GM15510 (cell line): ENCODE results near the gene PTCH1.

Experiments used
- POLR2A ChIP-seq: IDR thresholded peaks from 3 replicates; pipeline ENCODE4 v1.6.1; 2011; ENCODE audit warnings: borderline replicate concordance; ENCODE audit not compliant: insufficient read length; ENCODE audit errors: extremely low read depth

PTCH1 gene

DNA sequence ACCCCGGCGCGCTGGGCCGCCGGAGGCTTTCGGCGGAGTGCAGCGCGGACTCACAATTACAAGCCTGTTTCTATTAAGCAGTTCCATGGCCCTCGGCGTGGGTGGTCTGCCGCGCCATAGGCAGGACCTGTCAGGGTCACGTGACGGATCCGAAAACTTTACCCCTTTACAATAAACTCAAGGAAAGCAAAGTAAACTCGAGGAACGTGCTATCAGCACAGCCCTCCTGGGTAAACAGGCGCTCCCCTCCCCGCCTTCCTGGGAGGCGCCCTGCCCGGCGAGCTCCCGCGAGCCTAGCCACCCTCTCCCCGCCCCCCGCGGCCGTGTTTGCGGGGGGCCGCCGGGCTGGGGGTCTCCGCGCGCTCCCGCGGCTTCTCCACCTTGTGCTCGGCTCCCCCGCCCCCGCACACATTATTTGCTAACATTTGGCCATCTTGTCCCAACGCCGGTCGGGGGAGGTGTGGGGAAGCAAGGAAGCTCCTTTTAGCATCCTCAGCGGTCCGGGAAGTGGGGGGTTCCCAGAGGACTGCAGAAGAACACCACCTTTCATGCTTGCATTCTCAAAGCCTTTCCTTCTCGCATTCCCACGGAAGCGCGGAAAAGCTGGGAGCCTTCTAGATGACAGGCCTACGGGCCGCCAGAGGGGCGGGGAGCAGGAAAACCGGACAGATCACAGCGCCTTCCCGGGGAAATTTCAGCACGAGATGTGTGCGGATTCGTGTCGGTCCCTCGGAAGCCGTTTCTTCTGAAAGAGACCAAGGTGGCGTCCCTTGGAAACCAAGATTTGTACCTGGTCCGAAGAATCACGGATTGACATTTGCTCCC is at the start of gene PTCH1:
Gene PTCH1, minus strand, starts transcription at position 238 of the 825 bp plus-strand sequence.
- TF ChIP-seq POLR2A: no peak

DNA sequence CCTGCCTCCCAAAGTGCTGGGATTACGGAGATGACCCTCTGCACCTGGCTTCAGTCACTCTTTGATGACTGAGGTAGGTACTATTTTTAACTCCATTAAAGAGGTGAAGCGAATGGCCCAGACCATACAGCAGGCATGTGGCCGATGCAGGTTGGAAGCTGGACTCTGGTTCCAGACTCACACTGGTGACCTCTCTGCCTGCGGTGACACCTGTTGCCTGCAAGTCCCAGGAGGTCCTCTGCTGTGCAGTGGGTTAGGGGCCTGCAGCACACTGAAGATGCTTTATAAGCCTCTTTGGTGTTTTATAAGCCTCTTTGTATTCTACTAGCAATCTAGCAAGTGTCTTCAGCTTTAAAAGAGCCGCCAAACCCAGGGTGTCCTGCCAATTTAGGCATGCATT is 49.2 kb upstream of the PTCH1 start:
- TF ChIP-seq POLR2A: no peak

DNA sequence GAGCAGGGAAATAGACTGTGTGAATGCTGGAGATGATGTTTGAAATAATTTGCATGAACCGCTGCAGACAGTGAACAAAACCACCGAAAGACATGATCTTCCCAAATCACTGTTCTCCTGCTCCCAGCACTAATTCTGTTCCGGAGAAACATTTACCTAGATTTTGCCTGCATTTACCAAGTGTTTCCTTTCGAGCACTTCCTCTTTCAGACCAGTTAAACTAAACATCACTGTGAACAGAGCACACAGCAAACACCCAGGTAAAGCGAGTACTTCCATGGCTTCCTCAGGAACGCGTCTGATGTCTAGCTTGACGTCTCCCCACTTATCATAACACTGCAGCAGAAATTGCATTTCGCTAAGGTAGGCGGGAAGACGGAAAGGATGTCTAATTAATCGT is 45.1 kb upstream of the PTCH1 start:
- no peak for TF ChIP-seq POLR2A

GRCh38 chr9:95557142-95557541 is 40.4 kb upstream of the PTCH1 start:
- TF ChIP-seq POLR2A: no peak

- TF ChIP-seq POLR2A: no peak
Measured at GRCh38 chr9:95556521-95556920, 39.8 kb upstream of the PTCH1 start.

DNA sequence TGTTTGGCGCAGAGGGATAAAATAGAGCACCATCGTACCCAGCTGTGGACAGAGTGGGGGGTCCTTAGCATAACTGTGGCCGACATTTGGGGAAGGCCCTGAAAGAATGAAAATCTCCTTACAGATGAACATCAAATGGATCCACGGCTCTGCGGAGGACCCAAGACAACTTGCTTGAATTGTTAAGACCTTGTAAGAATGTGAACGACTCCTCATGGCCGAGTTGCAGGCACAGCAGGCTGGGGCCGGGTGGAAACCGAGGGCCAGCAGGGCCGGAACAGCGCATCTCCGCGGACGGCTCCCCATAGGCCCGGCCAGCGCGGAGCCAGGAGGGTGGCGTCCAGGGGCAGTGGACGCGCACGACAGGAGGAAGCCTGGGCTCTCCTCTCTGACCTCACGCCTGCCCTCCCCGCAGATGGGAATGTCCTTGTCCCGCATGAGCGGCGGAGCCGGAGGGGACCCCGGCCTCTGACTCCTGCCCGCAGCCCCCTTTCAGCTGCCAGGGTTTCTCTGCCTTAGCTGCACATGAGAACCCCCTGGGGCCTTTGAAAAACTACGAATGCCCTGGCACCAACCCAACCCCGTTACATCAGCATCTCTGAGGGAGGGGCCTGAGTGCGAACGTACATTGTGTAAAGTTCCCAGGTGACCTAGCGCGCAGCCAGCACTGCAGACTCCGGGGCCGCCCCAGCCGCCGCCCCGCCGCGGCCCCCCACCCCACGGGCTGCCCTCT is 36.2 kb upstream of the PTCH1 start:
- no peak for TF ChIP-seq POLR2A

DNA sequence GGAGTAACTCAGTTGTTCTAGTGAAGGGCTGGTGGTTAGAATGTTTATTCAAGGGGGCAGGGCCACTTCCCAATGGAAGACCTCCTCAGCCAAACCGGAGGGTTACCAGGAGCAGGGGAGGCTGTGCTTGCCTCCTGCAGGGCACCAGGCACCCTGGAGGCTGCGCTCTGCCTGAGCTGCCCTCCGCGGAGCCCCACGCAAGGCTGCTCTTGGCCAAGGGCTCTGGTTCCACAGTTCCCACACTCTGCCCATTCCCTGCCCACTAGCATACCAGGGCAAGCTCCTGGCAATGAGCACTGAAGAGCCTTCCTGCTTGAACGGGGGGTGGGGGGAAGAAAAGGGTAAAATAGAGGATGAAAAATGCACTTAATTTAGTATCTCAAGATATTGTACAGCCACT is 35.5 kb upstream of the PTCH1 start:
- TF ChIP-seq POLR2A: no peak

DNA sequence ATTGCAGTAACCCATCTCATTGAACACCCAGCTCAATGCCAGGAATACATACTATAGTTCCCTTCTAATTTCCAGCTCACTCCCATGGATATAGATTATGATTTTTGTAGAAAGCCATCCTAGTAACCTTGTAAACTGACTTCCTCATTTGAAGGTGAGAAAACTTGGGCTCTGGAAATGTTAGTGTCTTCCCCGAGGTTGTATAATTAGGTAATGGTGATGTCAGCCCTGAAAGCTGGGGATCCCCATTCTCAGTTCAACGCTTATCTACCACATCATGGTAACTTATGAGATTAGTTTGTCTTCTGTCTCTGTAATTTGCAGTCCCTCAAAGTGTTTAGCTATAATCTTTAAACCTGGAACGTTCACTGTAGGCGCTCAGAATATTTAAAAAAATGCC is 34.6 kb upstream of the PTCH1 start:
- TF ChIP-seq POLR2A: no peak

- no peak for TF ChIP-seq POLR2A
Measured at GRCh38 chr9:95545831-95546567, 29.2 kb upstream of the PTCH1 start.

GRCh38 chr9:95533996-95534680 is 17.4 kb upstream of the PTCH1 start:
- TF ChIP-seq POLR2A: no peak

GRCh38 chr9:95529910-95530309 is 13.1 kb upstream of the PTCH1 start:
- TF ChIP-seq POLR2A: no peak

- TF ChIP-seq POLR2A: no peak
Measured at GRCh38 chr9:95528908-95529502, 12.2 kb upstream of the PTCH1 start.

DNA sequence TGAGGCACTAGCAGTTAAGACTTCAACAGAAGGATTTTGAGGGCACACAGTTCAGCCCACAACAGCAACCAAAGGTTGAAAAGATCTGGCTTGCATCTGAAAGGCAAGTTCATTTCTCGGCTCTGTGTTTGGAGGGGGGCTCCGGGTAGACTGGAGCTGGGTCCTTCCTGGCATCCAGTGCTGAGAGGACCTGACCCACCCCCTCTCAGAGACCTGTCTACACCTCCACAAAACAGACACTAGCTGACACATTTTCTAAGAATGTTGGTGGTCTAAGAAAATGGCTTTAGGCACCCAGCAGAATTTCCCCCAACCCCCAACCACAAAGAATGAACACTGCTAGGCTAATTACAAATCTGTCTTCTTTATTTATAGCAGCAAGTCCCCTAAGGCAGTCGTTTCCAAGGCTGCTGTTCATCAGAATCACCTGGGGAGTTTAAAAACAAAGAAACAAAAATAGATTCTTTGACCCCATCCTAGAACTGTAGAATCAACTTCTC is 6.2 kb upstream of the PTCH1 start:
- no peak for TF ChIP-seq POLR2A

GRCh38 chr9:95521699-95522098 is 4.9 kb upstream of the PTCH1 start:
- no peak for TF ChIP-seq POLR2A

DNA sequence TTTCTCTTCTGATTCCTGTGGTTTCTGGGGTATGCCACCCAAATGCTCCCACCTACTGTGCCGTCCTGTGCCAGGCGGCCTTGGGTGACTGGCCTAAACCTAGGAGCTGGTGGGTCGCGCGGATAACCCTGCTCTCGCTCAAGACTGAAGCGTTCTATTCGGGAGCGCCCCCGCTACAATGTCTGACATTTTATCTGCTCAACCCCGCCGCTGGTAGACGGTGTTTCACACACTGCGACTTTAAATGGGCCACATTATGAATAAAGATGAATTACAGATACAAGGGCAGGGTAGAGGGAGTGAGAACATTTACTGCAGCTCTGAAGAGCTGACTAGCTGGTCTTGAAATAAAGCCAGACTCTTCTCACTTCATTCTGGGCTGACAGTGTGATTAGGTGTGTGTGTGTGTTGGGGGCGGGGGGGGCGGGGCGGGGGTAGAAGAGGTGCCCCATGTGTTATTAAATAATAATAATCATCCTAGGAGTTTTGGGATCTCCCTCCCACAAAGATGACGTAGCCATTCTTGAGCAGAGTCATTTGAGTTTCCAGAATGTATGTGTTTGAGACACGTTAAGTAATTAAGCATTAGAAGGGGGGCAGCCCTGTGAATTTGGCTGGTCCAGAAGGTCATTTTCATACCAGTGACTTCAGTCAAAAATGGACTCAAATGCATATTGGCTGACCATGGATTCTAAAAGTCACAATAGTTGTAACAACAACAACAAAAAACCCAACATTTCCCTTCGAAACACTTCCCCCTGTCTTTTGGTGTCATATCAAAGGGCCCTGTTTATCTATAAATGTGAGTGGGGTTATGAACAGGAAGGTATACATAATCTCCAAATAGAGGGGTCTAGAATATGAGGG is 1.0 kb upstream of the PTCH1 start:
- no peak for TF ChIP-seq POLR2A
